GM19467 (cell line): ENCODE measurements around the gene DOK5.

Experiments
- ATAC-seq: cut with Tn5 transposase; IDR thresholded peaks from one replicate; pipeline ENCODE4 v1.9.1; 2021; ENCODE audit warnings: mild to moderate bottlenecking, moderate library complexity; ENCODE audit not compliant: unreplicated experiment

DOK5 gene

GRCh38 chr20:54555150-54555549, 79.8 kb downstream of the DOK5 start:
- ATAC-seq, result no peak

DNA sequence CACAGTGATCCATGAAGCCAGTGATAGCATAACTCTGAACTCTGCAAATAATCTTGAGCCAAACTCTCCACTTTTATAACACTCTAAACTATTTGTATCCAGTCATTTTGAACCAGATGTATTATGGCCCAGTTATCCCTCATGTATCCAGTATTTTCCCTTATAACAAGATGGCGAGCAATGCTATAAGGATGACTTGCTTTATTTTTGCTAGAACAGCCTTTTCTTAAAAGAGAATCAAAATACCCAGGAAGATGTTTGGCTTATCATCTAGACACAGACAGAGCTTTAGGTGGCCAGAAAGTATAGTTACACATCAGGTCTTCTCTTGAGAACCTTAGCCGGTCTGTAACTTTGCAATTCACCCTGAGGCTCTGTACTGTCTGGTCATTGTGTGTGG, 81.0 kb downstream of the DOK5 start:
- ATAC-seq, result no peak

GRCh38 chr20:54557806-54558590, 82.6 kb downstream of the DOK5 start:
- no peak for ATAC-seq

DNA sequence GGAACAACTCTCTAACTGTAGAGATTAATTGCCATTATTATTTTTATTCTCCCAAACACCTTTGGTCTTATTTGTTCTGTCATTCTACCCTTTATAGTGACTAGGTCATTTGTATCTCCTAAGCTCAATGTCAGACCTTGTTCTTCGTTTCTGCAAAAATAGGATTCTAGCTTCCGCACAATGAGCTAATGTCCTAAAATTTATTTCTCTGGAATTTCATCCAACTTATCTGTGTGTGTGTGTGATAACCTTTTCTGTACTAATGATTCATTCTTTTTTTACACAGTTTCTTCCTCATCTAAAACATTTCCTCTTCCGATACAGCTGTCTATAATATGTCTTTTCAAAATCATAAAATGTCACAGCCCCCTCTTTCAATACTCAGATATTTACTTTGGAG, 84.5 kb downstream of the DOK5 start:
- no peak for ATAC-seq

- no peak for ATAC-seq
These were observed 85.0 kb downstream of the DOK5 start for GRCh38 chr20:54560357-54560756.

GRCh38 chr20:54565255-54565654, 89.9 kb downstream of the DOK5 start:
- no peak for ATAC-seq

GRCh38 chr20:54566031-54566688, 90.8 kb downstream of the DOK5 start:
- no peak for ATAC-seq

DNA sequence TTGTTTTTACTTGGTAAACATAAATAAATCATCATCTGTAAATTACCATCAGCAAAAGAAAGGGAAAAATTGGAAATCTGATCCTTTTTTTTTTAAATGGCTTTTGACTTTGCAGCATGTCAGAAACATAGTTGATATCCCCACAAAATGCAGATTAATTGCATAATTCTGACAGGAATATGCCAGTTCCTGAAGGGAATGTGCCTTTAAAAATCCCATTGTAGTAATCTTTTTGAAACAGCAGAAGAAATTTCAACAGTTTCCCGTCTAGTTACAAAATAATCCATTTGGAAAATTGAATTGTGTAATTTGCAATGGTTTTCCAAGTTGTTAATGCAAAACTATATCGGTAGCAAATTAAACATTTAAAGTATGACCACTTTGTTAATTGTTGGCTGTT, 95.2 kb downstream of the DOK5 start:
- ATAC-seq, result no peak

- no peak for ATAC-seq
These were observed 97.5 kb downstream of the DOK5 start for GRCh38 chr20:54572665-54573435.

DNA sequence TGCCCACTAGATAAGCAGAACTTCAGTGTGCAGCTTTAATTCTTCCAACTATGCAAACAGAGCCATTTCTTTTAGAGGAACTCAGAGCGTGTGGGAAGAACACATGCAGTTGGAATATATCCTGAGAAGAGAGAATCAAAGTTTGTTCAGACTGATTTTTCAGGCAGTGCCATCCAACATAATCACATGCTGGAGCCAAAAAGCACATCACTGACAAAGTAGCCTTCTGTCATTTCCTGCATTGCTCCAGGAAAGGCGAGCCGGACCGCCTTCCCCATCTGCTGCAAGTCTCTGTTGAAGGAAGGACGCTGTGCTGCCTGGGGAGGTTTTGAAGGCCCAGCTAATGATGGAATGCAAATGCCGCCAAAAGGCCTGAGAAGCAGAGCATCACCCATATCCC, 98.4 kb downstream of the DOK5 start:
- no peak for ATAC-seq

- ATAC-seq, result no peak
These were observed 101.1 kb downstream of the DOK5 start for GRCh38 chr20:54576518-54576917.

GRCh38 chr20:54577637-54578036, 102.2 kb downstream of the DOK5 start:
- ATAC-seq, result no peak

GRCh38 chr20:54585217-54585616, 109.8 kb downstream of the DOK5 start:
- ATAC-seq, result no peak

GRCh38 chr20:54587408-54587807, 112.0 kb downstream of the DOK5 start:
- ATAC-seq, result no peak

DNA sequence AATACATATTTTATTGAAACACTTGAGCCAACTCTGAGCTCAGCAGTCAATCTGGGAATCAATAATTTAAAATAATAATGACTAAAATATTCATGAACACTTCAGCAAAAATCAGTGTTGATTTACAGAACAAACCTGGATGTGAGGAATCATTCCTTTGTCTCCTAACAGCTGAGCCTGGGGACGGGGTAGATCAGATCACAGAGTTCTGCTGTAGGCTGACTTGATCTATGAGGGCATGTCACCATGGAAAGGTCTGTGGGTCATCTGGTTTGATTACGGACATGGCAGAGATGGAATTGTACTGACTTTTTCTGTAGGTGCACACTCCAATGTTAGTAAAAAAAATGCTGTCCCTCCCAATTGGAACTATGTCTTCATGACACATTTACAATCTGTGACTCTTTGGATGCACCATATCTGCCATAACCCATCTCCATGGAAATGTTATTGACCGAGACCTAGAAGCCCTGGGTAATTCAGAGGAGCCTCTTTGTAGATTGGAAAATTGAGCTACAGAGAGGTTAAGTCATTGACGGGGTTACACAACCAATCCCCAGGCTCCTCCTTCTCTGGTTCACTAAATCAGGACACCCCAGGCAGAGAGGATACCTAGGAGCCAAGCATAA, 114.1 kb downstream of the DOK5 start:
- ATAC-seq, result no peak

- ATAC-seq, result no peak
These were observed 115.5 kb downstream of the DOK5 start for GRCh38 chr20:54590856-54591255.

DNA sequence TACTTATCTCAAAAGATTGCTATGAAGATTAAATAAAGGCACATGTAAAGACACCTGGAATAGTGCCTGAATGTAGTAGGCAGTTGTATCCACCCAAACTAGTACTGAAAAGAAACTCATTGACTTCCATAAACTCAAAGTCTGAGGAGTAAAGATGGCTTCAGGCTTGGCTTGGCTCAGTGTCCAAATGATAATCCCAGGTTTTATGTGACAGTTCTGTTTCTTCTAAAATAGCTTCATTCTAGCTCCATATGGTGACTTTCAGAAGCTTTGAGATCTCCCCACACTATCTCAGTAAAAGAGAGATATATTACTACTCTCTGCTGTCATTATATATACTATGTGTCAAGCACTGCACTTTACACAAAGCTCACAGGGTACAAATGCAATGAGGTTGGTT, 121.3 kb downstream of the DOK5 start:
- no peak for ATAC-seq

DNA sequence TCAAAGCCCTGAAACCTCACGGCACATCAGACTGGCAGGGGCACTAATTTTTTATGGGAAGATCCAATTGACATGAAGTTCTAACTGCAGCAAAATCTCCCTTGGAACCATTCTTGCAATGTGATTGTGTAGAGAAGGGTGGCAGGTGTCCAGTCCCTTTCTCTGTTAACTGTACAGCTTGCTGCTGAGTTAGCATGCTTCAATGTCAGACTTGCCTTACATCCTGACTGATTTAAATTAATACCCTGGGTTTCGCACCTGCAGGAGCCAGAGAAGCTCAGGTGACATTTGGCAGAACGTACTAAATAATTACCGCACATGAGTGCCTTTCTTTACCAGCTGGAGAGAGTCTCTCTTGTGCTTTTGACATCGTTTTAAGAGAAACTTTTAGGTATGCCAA, 123.0 kb downstream of the DOK5 start:
- no peak for ATAC-seq

DNA sequence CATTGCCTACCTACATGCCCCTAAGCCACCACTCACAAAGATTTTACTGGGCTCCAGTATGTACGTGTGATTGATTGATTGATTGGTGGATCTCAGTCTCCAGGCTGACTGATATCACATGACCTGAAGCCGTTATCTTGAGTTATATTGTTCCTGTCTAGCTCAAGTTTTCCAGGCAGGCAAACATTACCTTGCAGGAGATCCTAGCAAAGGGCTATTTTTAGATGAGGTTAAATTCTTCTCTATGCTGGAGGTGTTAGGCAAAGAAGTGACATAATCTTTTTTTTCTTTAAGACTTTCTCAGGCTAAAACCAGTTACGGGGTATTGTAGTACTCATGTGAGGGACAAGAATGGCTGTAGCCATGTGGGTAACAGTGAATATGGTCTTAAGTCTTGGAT, 125.2 kb downstream of the DOK5 start:
- no peak for ATAC-seq

DNA sequence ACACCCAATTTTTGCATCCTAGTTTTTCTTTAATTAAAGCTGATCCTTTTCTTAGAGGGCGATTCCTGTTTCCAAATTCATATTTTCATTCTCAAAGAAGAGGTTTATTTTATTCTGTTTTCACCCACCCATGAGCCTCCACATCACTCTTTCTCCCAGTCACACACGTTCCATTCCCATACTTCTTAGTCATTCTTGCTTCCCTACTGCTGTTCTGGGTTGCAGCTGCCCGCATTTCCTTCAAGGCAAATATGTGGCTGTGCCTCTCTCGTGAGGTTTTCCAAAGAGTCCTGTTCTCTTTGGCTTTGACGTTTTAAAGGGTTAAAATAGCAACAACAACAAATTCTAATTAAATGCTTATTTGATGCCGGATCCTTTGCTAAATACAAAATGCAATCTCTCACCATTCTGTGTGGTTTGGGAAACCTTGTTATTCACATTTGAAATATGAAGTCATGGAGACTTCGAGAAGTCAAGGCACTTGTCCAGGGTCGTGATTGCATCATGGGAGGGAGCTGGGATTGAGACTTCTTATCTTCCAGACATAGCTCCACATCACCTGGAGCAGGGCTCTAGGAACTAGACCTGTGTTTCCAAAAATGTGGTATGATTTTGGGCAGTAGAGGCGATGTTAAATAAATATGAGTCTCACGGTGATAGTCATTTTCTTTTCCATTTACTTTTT, 126.6 kb downstream of the DOK5 start:
- no peak for ATAC-seq

GRCh38 chr20:54605319-54605718, 129.9 kb downstream of the DOK5 start:
- no peak for ATAC-seq
